ENCODE measurements around the gene STARD8.
"Not testable (repeated sequence)": the region's sequence is repeated elsewhere in the genome, so short reads cannot be mapped to it uniquely, and the experiment has no call there.

The STARD8 gene

DNA sequence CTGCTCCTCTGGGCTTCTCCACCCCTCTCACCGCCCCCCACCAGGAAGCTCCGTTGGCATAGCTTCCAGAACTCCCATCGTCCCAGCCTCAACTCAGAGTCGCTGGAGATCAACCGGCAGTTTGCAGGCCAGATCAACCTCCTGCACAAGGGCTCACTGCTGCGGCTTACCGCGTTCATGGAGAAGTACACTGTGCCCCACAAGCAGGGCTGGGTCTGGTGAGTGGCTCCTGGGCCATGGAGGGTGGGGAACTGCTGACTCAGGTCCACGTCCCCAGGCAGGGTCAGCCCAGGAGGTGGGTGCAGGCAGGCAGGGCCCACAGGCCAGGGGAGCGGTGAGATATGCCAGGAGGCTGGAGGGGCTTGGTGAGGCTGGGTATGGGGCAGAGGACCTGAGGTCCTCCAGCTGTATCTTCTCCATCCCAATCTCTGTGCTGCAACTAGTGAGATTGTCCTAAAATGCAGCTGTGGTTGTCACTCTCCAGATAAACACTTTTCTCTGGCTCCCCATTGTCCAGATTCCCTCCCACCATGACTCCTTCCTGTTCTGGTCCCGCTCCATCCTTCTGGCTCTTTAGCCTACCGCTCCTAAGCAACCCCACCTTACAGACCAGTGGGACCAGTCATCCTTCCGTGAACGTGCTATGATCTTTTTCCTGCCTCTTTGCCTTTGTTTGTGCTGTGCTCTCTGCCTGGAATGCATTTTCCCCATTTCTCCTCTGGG is 71.9 kb downstream of the STARD8 start:
- DNase-seq, result no peak

GRCh38 chrX:68719904-68720614 is 72.6 kb downstream of the STARD8 start:
- DNase-seq, result no peak

- DNase-seq, result no peak
These were observed 73.4 kb downstream of the STARD8 start for GRCh38 chrX:68720851-68721250.

GRCh38 chrX:68721546-68721945 is 74.1 kb downstream of the STARD8 start:
- no peak for DNase-seq

- no peak for DNase-seq
These were observed 74.8 kb downstream of the STARD8 start for GRCh38 chrX:68721991-68722860.

- DNase-seq, result no peak
These were observed 76.2 kb downstream of the STARD8 start for GRCh38 chrX:68723491-68724155.

DNA sequence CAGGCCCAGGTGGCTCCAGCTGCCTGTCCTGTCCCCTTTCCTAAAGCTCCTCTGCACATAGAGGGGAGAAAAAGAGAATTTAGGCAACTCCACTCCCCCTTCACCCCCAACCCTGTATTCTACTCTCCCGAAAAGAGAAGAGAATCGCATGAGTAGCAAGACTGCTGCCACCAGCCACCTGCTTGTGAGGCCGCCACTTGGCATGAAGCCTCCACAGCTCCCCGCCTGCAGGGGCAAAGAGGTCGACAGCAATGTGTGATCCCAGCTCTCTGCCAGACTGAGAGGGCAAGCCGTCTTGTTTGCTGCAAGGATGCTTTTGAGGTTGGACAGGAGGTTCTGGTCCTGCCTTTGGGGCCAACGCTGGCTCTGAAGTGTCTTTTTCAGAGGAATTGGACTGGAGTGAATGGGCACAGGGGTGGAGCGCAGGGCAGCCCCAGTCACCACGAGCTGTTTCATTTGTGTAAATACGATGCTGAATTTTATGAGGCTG is 77.1 kb downstream of the STARD8 start:
- no peak for DNase-seq

DNA sequence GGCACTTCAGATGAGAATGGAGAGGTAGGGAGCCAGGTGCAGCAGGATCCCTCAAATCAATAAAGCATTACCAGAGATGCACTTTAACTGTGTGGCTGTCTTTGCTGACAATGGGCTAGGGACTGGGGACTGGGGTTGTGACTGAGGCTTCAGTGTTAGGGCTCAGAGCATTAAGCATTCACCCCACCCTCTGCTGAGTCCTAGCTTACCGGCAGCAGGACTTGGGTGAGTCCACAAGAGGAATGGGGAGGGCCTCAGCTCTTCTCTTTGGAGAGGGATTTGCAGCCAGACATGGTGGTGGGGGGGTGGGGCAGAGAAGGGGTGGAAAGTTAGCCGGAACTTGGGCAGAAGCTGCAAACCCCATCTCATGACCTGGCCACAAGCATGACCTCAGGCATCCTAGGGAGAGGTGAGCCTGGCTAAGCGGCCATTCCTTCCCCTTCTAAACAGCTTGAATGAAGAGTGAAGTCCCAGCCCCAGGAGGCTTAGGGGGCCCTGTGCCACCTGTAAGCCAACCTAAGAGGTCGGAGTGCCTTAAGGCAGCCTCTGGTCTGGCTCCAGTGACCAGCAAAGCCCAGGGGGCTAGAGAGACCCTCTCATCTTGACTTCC is 78.4 kb downstream of the STARD8 start:
- no peak for DNase-seq

DNA sequence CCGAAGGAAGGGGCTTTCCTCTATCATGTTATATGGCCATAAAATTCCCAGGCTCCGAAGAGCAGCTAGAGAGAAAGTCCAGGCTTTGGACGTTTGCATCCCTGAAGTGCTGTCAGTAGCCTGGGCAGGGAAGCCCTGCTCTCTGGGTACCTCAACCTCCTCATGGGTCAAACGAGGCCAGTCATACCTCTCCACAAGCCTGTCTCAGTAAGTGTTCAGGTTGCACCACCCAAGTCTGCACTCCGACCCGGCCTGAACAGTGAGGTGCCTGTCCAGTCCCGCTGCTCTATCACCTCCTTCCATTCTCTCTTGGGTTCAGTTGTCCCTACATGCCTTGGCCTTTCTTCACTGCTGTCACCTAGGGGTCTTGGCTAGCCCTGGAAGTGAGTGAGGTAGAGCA is 78.9 kb downstream of the STARD8 start:
- no peak for DNase-seq

- no peak for DNase-seq
These were observed 80.2 kb downstream of the STARD8 start for GRCh38 chrX:68727696-68728095.

GRCh38 chrX:68728186-68728585 is 80.7 kb downstream of the STARD8 start:
- no peak for DNase-seq

GRCh38 chrX:68731254-68731653 is 83.8 kb downstream of the STARD8 start:
- no peak for DNase-seq

DNA sequence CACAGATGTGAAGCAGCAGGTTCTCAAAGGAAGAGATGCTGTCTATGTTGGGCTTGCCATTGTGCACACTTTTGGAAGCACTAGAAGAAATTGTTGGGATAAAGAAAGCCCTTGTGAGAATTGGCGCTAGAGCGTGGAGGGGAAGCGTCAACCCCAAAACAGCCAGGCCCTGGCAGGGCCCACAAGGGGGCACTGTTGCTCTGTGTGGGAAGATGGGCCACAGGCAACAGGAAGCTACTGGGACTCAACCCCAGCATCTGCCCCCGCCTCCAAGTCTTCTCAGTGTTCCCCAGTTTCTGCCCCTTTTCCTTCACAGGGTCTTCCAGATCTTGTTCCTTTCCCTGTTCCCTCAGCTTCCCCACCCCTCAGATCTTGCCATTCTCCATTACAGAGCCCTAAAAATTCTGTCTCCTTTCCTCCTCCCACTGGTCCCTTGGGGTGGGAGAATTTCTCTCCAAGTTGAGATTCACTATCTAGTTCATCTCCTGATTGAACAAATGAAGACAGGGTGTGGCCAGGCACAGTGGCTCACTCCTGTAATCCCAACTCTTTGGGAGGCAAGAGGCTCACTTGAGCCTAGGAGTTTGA is 85.5 kb downstream of the STARD8 start:
- DNase-seq, result peak; percentile 32

GRCh38 chrX:68735266-68735665 is 87.8 kb downstream of the STARD8 start:
- no peak for DNase-seq

DNA sequence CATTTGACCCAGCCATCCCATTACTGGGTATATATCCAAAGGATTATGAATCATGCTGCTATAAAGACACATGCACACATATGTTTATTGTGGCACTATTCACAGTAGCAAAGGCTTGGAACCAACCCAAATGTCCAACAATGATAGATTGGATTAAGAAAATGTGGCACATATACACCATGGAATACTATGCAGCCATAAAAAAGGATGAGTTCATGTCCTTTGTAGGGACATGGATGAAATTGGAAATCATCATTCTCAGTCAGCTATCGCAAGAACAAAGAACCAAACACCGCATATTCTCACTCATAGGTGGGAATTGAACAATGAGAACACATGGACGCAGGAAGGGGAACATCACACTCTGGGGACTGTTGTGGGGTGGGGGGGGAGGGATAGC is 94.4 kb downstream of the STARD8 start:
- not testable (repeated sequence) for DNase-seq

GRCh38 chrX:68743754-68744153 is 96.3 kb downstream of the STARD8 start:
- no peak for DNase-seq

GRCh38 chrX:68746988-68747387 is 99.5 kb downstream of the STARD8 start:
- no peak for DNase-seq

DNA sequence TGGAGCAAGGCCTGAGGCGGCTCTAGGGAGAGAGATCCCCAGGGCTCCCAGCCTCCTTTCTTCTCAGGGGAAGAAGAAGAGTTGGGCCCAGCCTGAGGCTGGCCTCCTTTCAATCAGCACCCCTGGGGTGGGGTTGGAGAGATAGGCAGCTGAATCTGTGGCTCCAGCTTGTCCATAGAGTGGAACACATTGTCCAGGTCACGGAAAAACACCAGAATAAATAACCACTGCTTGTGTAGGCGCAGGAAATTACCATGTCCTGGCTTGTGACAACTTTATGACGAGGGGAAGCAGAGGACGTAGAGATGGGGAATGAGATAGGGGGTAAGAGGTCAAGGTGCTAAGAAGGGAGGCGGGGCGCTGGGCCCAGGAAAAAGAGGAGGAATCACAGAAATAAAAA is 100.6 kb downstream of the STARD8 start:
- no peak for DNase-seq

GRCh38 chrX:68749426-68749825 is 102.0 kb downstream of the STARD8 start:
- no peak for DNase-seq

GRCh38 chrX:68750316-68750715 is 102.8 kb downstream of the STARD8 start:
- no peak for DNase-seq

GRCh38 chrX:68751372-68751771 is 103.9 kb downstream of the STARD8 start:
- no peak for DNase-seq

- DNase-seq, result no peak
These were observed 105.8 kb downstream of the STARD8 start for GRCh38 chrX:68753218-68753617.
